ENCODE results near the gene GPX4. TPM values are rescaled to one million over a fixed set of nuclear protein-coding genes. Genes with fewer than 3 reads are reported as not detected.

The GPX4 gene
- total RNA-seq, 1 experiment from 2014 or later, result 355 TPM

DNA sequence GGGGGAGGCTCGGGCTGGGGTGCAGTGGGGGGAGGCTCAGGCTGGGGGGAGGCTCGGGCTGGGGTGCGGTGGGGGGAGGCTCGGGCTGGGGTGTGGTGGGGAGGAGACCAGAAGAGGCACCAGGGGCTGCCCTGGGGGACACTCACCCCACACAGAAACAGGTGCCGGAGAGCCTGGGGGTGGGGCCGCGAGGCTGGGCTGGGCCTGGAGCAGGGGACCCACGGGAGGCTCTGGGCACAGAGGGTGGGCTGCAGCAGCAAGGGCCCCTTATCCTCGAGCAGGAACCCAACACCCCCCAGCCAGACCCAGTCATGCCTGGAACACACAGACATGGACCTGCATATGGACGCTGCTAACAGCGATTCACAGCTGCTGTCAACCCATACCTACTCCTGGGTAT, 34.3 kb downstream of the GPX4 start:
- TF ChIP-seq CTCF (conservative IDR thresholded peaks at IDR 0.05), result no peak
- H3K79me1 ChIP-seq (ENCODE audit: insufficient read depth, low read depth, low read length, poor library complexity, severe bottlenecking), result no peaks in the 10 kb centered on the region
- no peaks in the 10 kb centered on the region for H3K27me3 Mint-ChIP-seq (ENCODE audit: low read depth)
- H2AK5ac ChIP-seq (ENCODE audit: insufficient read length, low read length), result no peak overlapping the region
- no peaks in the 10 kb centered on the region for H4K20me1 ChIP-seq (ENCODE audit: control insufficient read depth, insufficient read depth, insufficient read length)
- no peaks in the 10 kb centered on the region for H3K4me1 ChIP-seq (ENCODE audit: insufficient read depth, low read length)
- H2BK15ac ChIP-seq (ENCODE audit: low read depth, low read length), result no peak overlapping the region
- H3K4me2 ChIP-seq (ENCODE audit: insufficient read depth, insufficient read length, low read length), result no peak overlapping the region
- WGBS (ENCODE audit: extremely low coverage, insufficient read length, low lambda C conversion rate), result no CpG with 5 or more reads among the region's 11 CpGs
- H4K5ac ChIP-seq (ENCODE audit: insufficient read length, low read depth, low read length), result no peak overlapping the region
- H3K79me2 ChIP-seq (ENCODE audit: insufficient read depth, low read length), result no peaks in the 10 kb centered on the region
- no peak overlapping the region for H2AFZ ChIP-seq (ENCODE audit: low read length)
- H2BK20ac ChIP-seq (ENCODE audit: low read depth, low read length, poor library complexity, severe bottlenecking), result no peak overlapping the region
- H2BK12ac ChIP-seq (ENCODE audit: insufficient read length, low read depth, low read length), result no peak overlapping the region
- no peak overlapping the region for H3T11ph ChIP-seq (ENCODE audit: low read length)
- H3K27ac ChIP-seq (ENCODE audit: insufficient read length, low read depth, low read length), result no peak overlapping the region
- H3K9me3 Mint-ChIP-seq, result peaks cover 0 to 4% of the 10 kb centered on the region in 2 experiments; a peak in 2 of 5 replicates
- H3K4me1 Mint-ChIP-seq, result peaks cover 2 to 11% of the 10 kb centered on the region in 2 experiments
- H2BK120ac ChIP-seq (ENCODE audit: low read depth, low read length, poor library complexity, severe bottlenecking), result no peak overlapping the region
- H3K23me2 ChIP-seq (ENCODE audit: insufficient read length, low read depth, low read length, poor library complexity, severe bottlenecking), result no peaks in the 10 kb centered on the region
- H3K4me3 Mint-ChIP-seq, result no peak overlapping the region
- H3K9me3 ChIP-seq (ENCODE audit: control insufficient read depth, low read depth, low read length), result no peaks in the 10 kb centered on the region
- no peak overlapping the region for H4K91ac ChIP-seq (ENCODE audit: insufficient read length, low read depth, low read length)
- H3K9ac ChIP-seq (ENCODE audit: extremely low read depth, insufficient read length, low read length), result no peak overlapping the region
- no peak overlapping the region for H3K27ac Mint-ChIP-seq
- no peak overlapping the region for H3K23ac ChIP-seq (ENCODE audit: insufficient read length, low read depth, low read length)
- H3K4ac ChIP-seq (ENCODE audit: low read depth, low read length), result no peak overlapping the region
- H3K14ac ChIP-seq (ENCODE audit: insufficient read depth, low read length), result no peak overlapping the region
- H3K27me3 ChIP-seq (ENCODE audit: insufficient read depth, low read length), result no peaks in the 10 kb centered on the region
- H3K56ac ChIP-seq (ENCODE audit: insufficient read length, low read depth, low read length), result no peak overlapping the region
- DNase-seq, result no peak
- no peak overlapping the region for H2BK5ac ChIP-seq (ENCODE audit: insufficient read length, low read length)
- no peak overlapping the region for H3K18ac ChIP-seq (ENCODE audit: insufficient read length, low read depth, low read length)
- peaks cover 14 to 29% (median 20%) of the 10 kb centered on the region in 3 experiments for H3K36me3 Mint-ChIP-seq (ENCODE audit: insufficient read depth in 1 of 3, low read depth in 3 of 3)
- no peak overlapping the region for H4K8ac ChIP-seq (replicated peaks; ENCODE audit: insufficient read length, low read depth, low read length)
